Measurements from ENCODE around the gene SAMD9L.

Gene SAMD9L

GRCh38 chr7:93148144-93148543 lies at the start of gene SAMD9L:
Gene SAMD9L, minus strand, starts transcription at chr7:93148385. Its CDS starts 12,414 bp downstream, at chr7:93135971.
- DNase-seq, result peak in 1 of 2 donors; percentile 34

- DNase-seq, result peak in 1 of 2 donors; percentile 2
These were observed 48.2 kb upstream of the SAMD9L start for GRCh38 chr7:93196336-93196735.

GRCh38 chr7:93194386-93194785 lies 46.2 kb upstream of the SAMD9L start:
- no peak for DNase-seq

- DNase-seq, result no peak
These were observed 40.9 kb upstream of the SAMD9L start for GRCh38 chr7:93188870-93189634.

- no peak for DNase-seq
These were observed 37.3 kb upstream of the SAMD9L start for GRCh38 chr7:93185303-93186027.

GRCh38 chr7:93179173-93179572 lies 31.0 kb upstream of the SAMD9L start:
- DNase-seq, result no peak

GRCh38 chr7:93178213-93178612 lies 30.0 kb upstream of the SAMD9L start:
- DNase-seq, result no peak

GRCh38 chr7:93176992-93177580 lies 28.9 kb upstream of the SAMD9L start:
- no peak for DNase-seq

GRCh38 chr7:93175219-93175618 lies 27.0 kb upstream of the SAMD9L start:
- no peak for DNase-seq

- DNase-seq, result no peak
These were observed 24.5 kb upstream of the SAMD9L start for GRCh38 chr7:93172683-93173082.

GRCh38 chr7:93171606-93172226 lies 23.5 kb upstream of the SAMD9L start:
- DNase-seq, result no peak

GRCh38 chr7:93165447-93165846 lies 17.3 kb upstream of the SAMD9L start:
- peak in 1 of 2 donors; percentile 48 for DNase-seq

GRCh38 chr7:93164766-93165165 lies 16.6 kb upstream of the SAMD9L start:
- DNase-seq, result no peak

GRCh38 chr7:93161181-93161762 lies 13.1 kb upstream of the SAMD9L start:
- no peak for DNase-seq

- no peak for DNase-seq
These were observed 12.2 kb upstream of the SAMD9L start for GRCh38 chr7:93160410-93160809.

GRCh38 chr7:93159490-93159889 lies 11.3 kb upstream of the SAMD9L start:
- no peak for DNase-seq

- DNase-seq, result no peak
These were observed 8.7 kb upstream of the SAMD9L start for GRCh38 chr7:93156884-93157283.

GRCh38 chr7:93150200-93150835 lies 2.1 kb upstream of the SAMD9L start:
- no peak for DNase-seq

- no peak for DNase-seq
These were observed 542 bp upstream of the SAMD9L start for GRCh38 chr7:93148727-93149126.

- DNase-seq, result peak; percentile 15 to 49
These were observed 822 bp downstream of the SAMD9L start for GRCh38 chr7:93147363-93147762.

GRCh38 chr7:93146472-93147141 lies 1.6 kb downstream of the SAMD9L start:
- DNase-seq, result no peak

GRCh38 chr7:93146036-93146435 lies 2.1 kb downstream of the SAMD9L start:
- DNase-seq, result no peak
